B cell (primary cell): ENCODE data around the gene NDUFS5. TPM values are rescaled to one million over a fixed set of nuclear protein-coding genes. Genes with fewer than 3 reads are reported as not detected.

ENCODE experiments used
- ATAC-seq: fragments of 200-7000 bp; cut with Tn5 transposase; one replicate; pipeline ENCODE4 v1.10.0; 2021; ENCODE audit warnings: low read depth, mild to moderate bottlenecking, moderate number of reproducible peaks, moderate library complexity
- CTCF ChIA-PET: fragments of 350-600 bp; sonication (Branson Sonifier 250); formaldehyde crosslinking; loops from one replicate; lab custom pipeline; 2021; ENCODE audit warnings: antibody characterized with exemption, inconsistent platforms; lab: Charles Lee
- POLR2A ChIA-PET: fragments of 350-600 bp; sonication (Branson Sonifier 250); formaldehyde crosslinking; loops from one replicate; lab custom pipeline; 2021; ENCODE audit warnings: antibody characterized with exemption; lab: Charles Lee
- DNase-seq: peaks from one replicate; pipeline ENCODE4 v3.0.0; 2013
- H2AFZ ChIP-seq: 2 replicates; pipeline ENCODE4 v1.6.1; 2012; ENCODE audit warnings: mild to moderate bottlenecking, low read depth, low read length; ENCODE audit not compliant: insufficient read depth, poor library complexity, severe bottlenecking
- H3K27ac ChIP-seq, 2 donors: 1 replicate in 1 of 2; 2 replicates in 1 of 2; pipeline ENCODE4 v1.5.1; 2012 to 2013; ENCODE audit warnings: low read length in 2 of 2, mild to moderate bottlenecking in 2 of 2, moderate library complexity in 1 of 2
- H3K27me3 ChIP-seq, 4 experiments: fragments of 200-600 bp in 1 of 4; sonication (generic) in 1 of 4; replicated peaks in 1 of 4; 1 replicate in 2 of 4; 2 replicates in 2 of 4; pipeline versions ENCODE4 v1.6.1 to v1.7.0; 2013 to 2016; ENCODE audit warnings: low read length in 3 of 4, mild to moderate bottlenecking in 2 of 4, mixed read lengths in 1 of 4, moderate library complexity in 1 of 4; ENCODE audit not compliant: insufficient read depth in 4 of 4, control insufficient read depth in 3 of 4; ENCODE audit errors: control extremely low read depth in 1 of 4
- H3K36me3 ChIP-seq, 2 experiments: replicated peaks in 1 of 2; 1 replicate in 1 of 2; 2 replicates in 1 of 2; pipeline versions ENCODE4 v1.6.1 to v1.7.1; 2013; ENCODE audit warnings: low read length in 1 of 2; ENCODE audit not compliant: insufficient read depth in 2 of 2, control insufficient read depth in 1 of 2; ENCODE audit errors: control extremely low read depth in 1 of 2, extremely low read depth in 1 of 2
- H3K4me1 ChIP-seq, 2 donors: fragments of 200-600 bp in 1 of 2; sonication (generic) in 1 of 2; 1 replicate in 1 of 2; 2 replicates in 1 of 2; pipeline versions ENCODE4 v1.5.1 to v1.6.1; 2013 to 2017; ENCODE audit warnings: low read length in 2 of 2; ENCODE audit not compliant: control insufficient read depth in 2 of 2, insufficient read depth in 2 of 2
- H3K4me2 ChIP-seq: replicated peaks from 2 replicates; pipeline ENCODE3; 2012; ENCODE audit warnings: mild to moderate bottlenecking, low read depth, low read length; ENCODE audit not compliant: poor library complexity, severe bottlenecking
- H3K4me3 ChIP-seq, 5 experiments: fragments of 200-600 bp in 1 of 5; sonication (generic) in 1 of 5; 1 replicate in 3 of 5; 2 replicates in 2 of 5; pipeline versions ENCODE4 v1.5.1 to v1.7.0; 2011 to 2016; ENCODE audit warnings: low read length in 4 of 5, mild to moderate bottlenecking in 4 of 5, low read depth in 2 of 5, control low read depth in 1 of 5, moderate library complexity in 1 of 5; ENCODE audit not compliant: insufficient read depth in 1 of 5; ENCODE audit errors: control extremely low read depth in 1 of 5, extremely low read depth in 1 of 5
- H3K79me2 ChIP-seq: fragments of 200-600 bp; sonication (generic); one replicate; pipeline ENCODE4 v1.6.0; 2016; ENCODE audit warnings: low read length; ENCODE audit not compliant: control insufficient read depth, insufficient read depth
- H3K9ac ChIP-seq: fragments of 200-600 bp; sonication (generic); 2 replicates; pipeline ENCODE4 v1.6.1; 2017; ENCODE audit warnings: mild to moderate bottlenecking, low read length, moderate library complexity
- H3K9me3 ChIP-seq, 3 donors: one replicate each; pipeline versions ENCODE4 v1.6.1 to v1.7.1; 2013; ENCODE audit warnings: low read length in 2 of 3; ENCODE audit not compliant: control insufficient read depth in 2 of 3, insufficient read depth in 1 of 3; ENCODE audit errors: control extremely low read depth in 1 of 3
- H4K20me1 ChIP-seq: 2 replicates; pipeline ENCODE4 v1.6.0; 2012; ENCODE audit warnings: mild to moderate bottlenecking, low read length; ENCODE audit not compliant: insufficient read depth, control insufficient read depth, poor library complexity, severe bottlenecking
- H3K27ac Mint-ChIP-seq: one replicate; pipeline ENCODE4 v1.8.0; 2021; ENCODE audit warnings: mixed read lengths
- H3K27me3 Mint-ChIP-seq: one replicate; pipeline ENCODE4 v1.8.0; 2021; ENCODE audit warnings: mixed read lengths
- H3K4me1 Mint-ChIP-seq: one replicate; pipeline ENCODE4 v1.8.0; 2021; ENCODE audit warnings: mixed read lengths
- H3K4me3 Mint-ChIP-seq: one replicate; pipeline ENCODE4 v1.8.0; 2021; ENCODE audit warnings: mixed read lengths
- H3K9me3 Mint-ChIP-seq: one replicate; pipeline ENCODE4 v1.8.0; 2022; ENCODE audit warnings: mixed read lengths; ENCODE audit not compliant: insufficient read depth
- EZH2 ChIP-seq: IDR thresholded peaks from 2 replicates; pipeline ENCODE4 v1.6.1; 2012; ENCODE audit warnings: borderline replicate concordance, low read depth, mild to moderate bottlenecking, moderate library complexity, low read length; ENCODE audit not compliant: insufficient read depth, poor library complexity, severe bottlenecking
- WGBS: methylation state at CpG from one replicate; pipeline ENCODE4 v1.1.5; 2013; ENCODE audit warnings: missing lambda C conversion rate; ENCODE audit not compliant: insufficient coverage; 5-methylcytosine and 5-hydroxymethylcytosine counted together
- intact Hi-C: fragments of 100-400 bp; cut with micrococcal nuclease; formaldehyde crosslinking; loops from one replicate; pipeline ENCODE4 v1.10.0; 2022
- polyA plus RNA-seq: library from polyadenylated mRNA; depleted of rRNA; stranded (reverse); fragments of >200 nt; gene quantifications from 2 replicates; pipeline ENCODE4 v1.2.3, GENCODE V29; 2012
- total RNA-seq, 2 donors: library from RNA; stranded (reverse); fragments of 120-200 nt in 1 of 2; gene quantifications; 1 replicate in 1 of 2; 2 replicates in 1 of 2; pipeline versions ENCODE4 v1.2.3 to v1.2.4, GENCODE V29; 2013 to 2022
- TF ChIP-seq, protein P1 (sequence below): fragments of 200-600 bp; IDR thresholded peaks from one replicate; pipeline ENCODE4 v1.8.0; 2022; ENCODE audit warnings: antibody characterized with exemption, mild to moderate bottlenecking

Gene NDUFS5
- total and polyA plus RNA-seq, 2 donors (not counting 1 experiment from before 2014, with no cell fraction given) = 55.8 to 85.5 TPM

GRCh38 chr1:38991638-38992411, 34.3 kb upstream of the NDUFS5 start:
- Mint-ChIP-seq H3K27me3 (no peaks in the 10 kb centered on the region), H3K4me3 (peak overlapping the region; percentile 89), H3K27ac (peak overlapping the region; percentile 82), H3K4me1 (peaks cover 34% of the 10 kb centered on the region), H3K9me3 (no peaks in the 10 kb centered on the region)
- H2AFZ ChIP-seq = peak overlapping the region; percentile 84
- H3K4me1 ChIP-seq = peaks cover 22% of the 10 kb centered on the region in 2 donors
- intact Hi-C loops = loop anchor here (1.0 kb wide), 2 partner anchors 34 to 119 kb away; partner anchors contain the start of genes MYCBP and NDUFS5
- peak overlapping the region; percentile 58 to 89 (median 80) for H3K4me3 ChIP-seq
- ChIA-PET CTCF (no interaction called here), POLR2A (interaction anchor here (0.8 kb wide), 1 partner anchor 133 kb away, joined by 3 read pairs; no protein-coding TSS in a partner anchor)
- peak overlapping the region; percentile 89 for H3K9ac ChIP-seq
- TF ChIP-seq, protein P1, sequence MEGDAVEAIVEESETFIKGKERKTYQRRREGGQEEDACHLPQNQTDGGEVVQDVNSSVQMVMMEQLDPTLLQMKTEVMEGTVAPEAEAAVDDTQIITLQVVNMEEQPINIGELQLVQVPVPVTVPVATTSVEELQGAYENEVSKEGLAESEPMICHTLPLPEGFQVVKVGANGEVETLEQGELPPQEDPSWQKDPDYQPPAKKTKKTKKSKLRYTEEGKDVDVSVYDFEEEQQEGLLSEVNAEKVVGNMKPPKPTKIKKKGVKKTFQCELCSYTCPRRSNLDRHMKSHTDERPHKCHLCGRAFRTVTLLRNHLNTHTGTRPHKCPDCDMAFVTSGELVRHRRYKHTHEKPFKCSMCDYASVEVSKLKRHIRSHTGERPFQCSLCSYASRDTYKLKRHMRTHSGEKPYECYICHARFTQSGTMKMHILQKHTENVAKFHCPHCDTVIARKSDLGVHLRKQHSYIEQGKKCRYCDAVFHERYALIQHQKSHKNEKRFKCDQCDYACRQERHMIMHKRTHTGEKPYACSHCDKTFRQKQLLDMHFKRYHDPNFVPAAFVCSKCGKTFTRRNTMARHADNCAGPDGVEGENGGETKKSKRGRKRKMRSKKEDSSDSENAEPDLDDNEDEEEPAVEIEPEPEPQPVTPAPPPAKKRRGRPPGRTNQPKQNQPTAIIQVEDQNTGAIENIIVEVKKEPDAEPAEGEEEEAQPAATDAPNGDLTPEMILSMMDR = no peak
- TF ChIP-seq EZH2 = no peak
- H3K27ac ChIP-seq = peak overlapping the region; percentile 35 to 95
- peaks cover 0 to 13% of the 10 kb centered on the region in 2 experiments for H3K36me3 ChIP-seq
- peaks cover 66% of the 10 kb centered on the region for H3K79me2 ChIP-seq
- H3K4me2 ChIP-seq = peak overlapping the region; percentile 88
- peaks cover 57% of the 10 kb centered on the region for H4K20me1 ChIP-seq
- no peaks in the 10 kb centered on the region for H3K9me3 ChIP-seq
- H3K27me3 ChIP-seq = no peaks in the 10 kb centered on the region
- 1% methylated on average over 19 of the region's 30 CpGs for WGBS
- DNase-seq (no peak), ATAC-seq (no peak)
